Suprapubic skin (tissue), 4 donors: ENCODE measurements around the gene WNT9A. TPM values are rescaled to one million over a fixed set of nuclear protein-coding genes. Genes with fewer than 3 reads are reported as not detected.

Experiments used
- DNase-seq, 2 donors: peaks; one replicate each; pipeline ENCODE4 v3.0.0-alpha.2; 2019; ENCODE audit warnings: low spot score in 2 of 2
- H3K27ac ChIP-seq: fragments of 200-600 bp; sonication (generic); one replicate; pipeline ENCODE4 v1.5.1; 2019
- H3K27me3 ChIP-seq: fragments of 200-600 bp; sonication (generic); one replicate; pipeline ENCODE4 v1.5.1; 2019
- H3K36me3 ChIP-seq: fragments of 200-600 bp; sonication (generic); one replicate; pipeline ENCODE4 v1.5.1; 2019
- H3K4me1 ChIP-seq: fragments of 200-600 bp; sonication (generic); one replicate; pipeline ENCODE4 v1.5.1; 2019
- H3K4me3 ChIP-seq: fragments of 200-600 bp; sonication (generic); one replicate; pipeline ENCODE4 v1.5.1; 2019; ENCODE audit warnings: mild to moderate bottlenecking
- H3K9me3 ChIP-seq: fragments of 200-600 bp; sonication (generic); one replicate; pipeline ENCODE4 v1.5.1; 2019
- CTCF ChIP-seq, 2 donors: fragments of 200-600 bp in 1 of 2; fragments of 450-650 bp in 1 of 2; sonication (generic) in 1 of 2; IDR thresholded peaks; one replicate each; pipeline ENCODE4 v1.5.1; 2016 to 2019; ENCODE audit warnings: antibody characterized with exemption in 2 of 2, mild to moderate bottlenecking in 1 of 2, moderate library complexity in 1 of 2
- EP300 ChIP-seq: sonication (generic); formaldehyde crosslinking; IDR thresholded peaks from one replicate; pipeline ENCODE4 v1.6.1; 2017; ENCODE audit warnings: antibody characterized with exemption
- POLR2A ChIP-seq, 2 donors: fragments of 450-650 bp; IDR thresholded peaks; one replicate each; pipeline ENCODE4 v1.6.1; 2017; ENCODE audit warnings: antibody characterized with exemption in 2 of 2, mild to moderate bottlenecking in 2 of 2, moderate library complexity in 2 of 2
- POLR2AphosphoS5 ChIP-seq, 3 donors: sonication (generic); formaldehyde crosslinking; IDR thresholded peaks; one replicate each; pipeline ENCODE4 v1.6.1; 2017; ENCODE audit warnings: antibody characterized with exemption in 3 of 3
- WGBS: methylation state at CpG from one replicate; pipeline ENCODE4 v1.1.5; 2018; 5-methylcytosine and 5-hydroxymethylcytosine counted together
- total RNA-seq, 4 donors: library from RNA; depleted of rRNA; stranded (reverse); fragments of >200 nt; gene quantifications; one replicate each; pipeline ENCODE4 v1.1.0, GENCODE V29; 2016

The WNT9A gene
- total RNA-seq, 4 donors from 2014 or later = 0.85 to 2.6 (median 1.1) TPM

- Histone ChIP-seq H3K9me3 (no peaks in the 10 kb centered on the region), H3K27me3 (peaks cover 9% of the 10 kb centered on the region), H3K27ac (peak overlapping the region; percentile 78), H3K36me3 (no peaks in the 10 kb centered on the region), H3K4me1 (peaks cover 33% of the 10 kb centered on the region), H3K4me3 (peak overlapping the region; percentile 61)
- DNase-seq = peak; percentile 83 to 86
- 6% methylated on average over 17 of the region's 19 CpGs for WGBS
- TF ChIP-seq POLR2AphosphoS5 (IDR thresholded peaks at IDR 0.05) (no peak), POLR2A (IDR thresholded peaks at IDR 0.05) (no peak), EP300 (no peak), CTCF (IDR thresholded peaks at IDR 0.05) (no peak)
Measured at GRCh38 chr1:227945891-227946623, 1.7 kb downstream of the WNT9A start.

DNA sequence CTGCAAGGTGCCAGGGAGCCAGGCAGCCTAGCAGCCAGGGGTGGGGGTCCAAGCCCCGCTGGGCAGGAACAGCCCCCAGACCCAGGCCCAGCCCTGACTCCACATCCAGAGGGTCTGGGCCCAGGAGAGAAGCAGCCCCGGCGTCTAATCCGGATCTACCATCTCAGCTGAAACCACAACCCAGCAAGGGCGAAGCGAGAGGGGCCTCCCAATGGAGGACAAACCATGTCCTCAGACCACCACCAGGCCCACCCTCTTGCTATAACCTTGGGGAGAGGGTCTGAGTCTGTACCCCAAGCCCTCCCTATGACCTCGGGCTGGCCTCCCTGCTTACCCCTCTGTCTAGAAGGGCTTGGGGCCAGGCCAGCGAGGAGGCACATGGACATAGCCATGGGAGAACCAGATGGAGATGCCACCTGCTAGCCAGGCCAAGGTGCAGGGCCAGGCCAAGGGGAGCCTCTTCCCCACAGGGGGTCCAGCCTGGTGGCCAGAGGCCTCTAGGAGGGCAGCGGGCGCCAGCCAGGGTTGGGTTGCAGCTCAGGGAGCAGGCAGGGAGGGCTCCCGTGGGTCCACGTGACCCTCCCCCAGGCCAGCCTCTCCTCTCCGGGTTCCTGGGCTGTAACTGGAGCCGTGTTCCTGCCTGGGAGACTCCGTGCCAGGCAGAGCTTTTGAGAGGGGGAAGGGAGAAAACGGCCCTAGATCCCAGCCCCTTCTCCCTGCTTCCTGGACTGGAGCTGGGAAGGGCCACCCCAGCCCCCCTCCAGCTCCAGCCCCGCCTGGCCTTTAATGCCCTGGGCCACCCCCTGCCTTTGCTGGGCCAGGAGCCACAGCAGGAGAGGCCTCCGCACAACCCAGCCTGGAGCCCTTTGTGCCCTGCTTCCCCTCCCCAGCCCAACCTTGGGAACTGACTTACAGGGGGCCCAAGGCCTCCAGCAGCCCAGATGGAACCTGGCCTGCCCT, 2.5 kb downstream of the WNT9A start:
- TF ChIP-seq POLR2A (IDR thresholded peaks at IDR 0.05) = no peak
- TF ChIP-seq POLR2AphosphoS5 (IDR thresholded peaks at IDR 0.05) = no peak
- no peak for TF ChIP-seq EP300
- no peak for TF ChIP-seq CTCF (IDR thresholded peaks at IDR 0.05)
- H3K36me3 ChIP-seq = no peaks in the 10 kb centered on the region
- H3K27ac ChIP-seq = no peak overlapping the region
- peaks cover 9% of the 10 kb centered on the region for H3K27me3 ChIP-seq
- peaks cover 33% of the 10 kb centered on the region for H3K4me1 ChIP-seq
- 81% methylated on average over 9 of the region's 18 CpGs for WGBS
- peak; percentile 63 to 75 for DNase-seq
- H3K4me3 ChIP-seq = peak overlapping the region; percentile 61
- no peaks in the 10 kb centered on the region for H3K9me3 ChIP-seq

DNA sequence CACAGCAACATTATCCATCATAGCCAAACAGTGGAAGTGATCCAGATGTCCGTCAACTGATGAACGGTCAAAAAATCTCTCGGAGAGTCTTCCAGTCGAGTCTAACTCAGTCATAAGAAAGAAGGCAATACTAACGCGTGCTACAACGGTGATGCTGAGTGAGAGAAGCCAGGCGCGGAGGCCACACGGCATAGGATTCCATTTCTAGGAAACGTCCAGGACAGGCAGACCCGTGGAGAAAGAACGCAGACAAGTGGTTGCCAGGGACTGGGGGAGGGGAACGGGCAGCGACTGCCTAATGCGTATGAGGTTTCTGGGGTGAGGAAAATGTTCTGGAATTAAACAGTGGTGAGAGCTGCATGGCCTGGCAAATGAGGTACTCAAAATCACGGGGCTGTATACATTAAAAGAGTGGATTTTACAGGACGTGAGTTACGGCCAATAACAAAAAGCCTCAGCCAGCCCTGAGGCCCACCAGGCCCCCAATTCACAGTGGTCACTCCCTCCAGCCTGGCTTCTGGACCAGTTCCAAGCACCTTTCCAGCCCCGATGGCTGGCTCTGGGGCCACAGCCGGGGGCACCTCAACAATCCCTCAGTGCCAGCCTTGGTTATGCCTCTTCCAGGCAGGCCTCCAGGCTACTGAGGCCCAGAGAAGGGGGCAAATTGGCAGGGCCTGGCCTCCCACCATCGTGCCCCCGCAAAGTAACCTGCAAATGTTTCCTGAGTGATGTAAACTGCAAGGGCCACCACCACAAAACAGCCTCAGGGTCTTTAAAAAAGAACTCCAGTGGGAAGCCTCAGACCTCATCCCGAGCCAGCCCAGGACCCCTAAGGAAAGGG, 3.4 kb downstream of the WNT9A start:
- H3K27ac ChIP-seq = no peak overlapping the region
- 87% methylated on average over 23 of the region's 24 CpGs for WGBS
- H3K36me3 ChIP-seq = no peaks in the 10 kb centered on the region
- no peak overlapping the region for H3K4me3 ChIP-seq
- peaks cover 9% of the 10 kb centered on the region for H3K27me3 ChIP-seq
- no peaks in the 10 kb centered on the region for H3K9me3 ChIP-seq
- no peak for TF ChIP-seq POLR2AphosphoS5 (IDR thresholded peaks at IDR 0.05)
- no peak for TF ChIP-seq CTCF (IDR thresholded peaks at IDR 0.05)
- no peak for TF ChIP-seq POLR2A (IDR thresholded peaks at IDR 0.05)
- peak; percentile 96 for TF ChIP-seq EP300
- peaks cover 40% of the 10 kb centered on the region for H3K4me1 ChIP-seq
- peak; percentile 50 to 56 for DNase-seq

GRCh38 chr1:227943381-227944089, 4.2 kb downstream of the WNT9A start:
- peaks cover 39% of the 10 kb centered on the region for H3K4me1 ChIP-seq
- peaks cover 9% of the 10 kb centered on the region for H3K27me3 ChIP-seq
- no peak overlapping the region for H3K27ac ChIP-seq
- no peaks in the 10 kb centered on the region for H3K9me3 ChIP-seq
- no peak overlapping the region for H3K4me3 ChIP-seq
- TF ChIP-seq EP300 = no peak
- no peak for TF ChIP-seq POLR2AphosphoS5 (IDR thresholded peaks at IDR 0.05)
- no peak for TF ChIP-seq POLR2A (IDR thresholded peaks at IDR 0.05)
- TF ChIP-seq CTCF (IDR thresholded peaks at IDR 0.05) = no peak
- H3K36me3 ChIP-seq = no peaks in the 10 kb centered on the region
- 88% methylated on average over 12 of the region's 12 CpGs for WGBS
- DNase-seq = peak; percentile 26 to 45
